WTC11 (cell line): ENCODE measurements around the gene SFRP2.

Source experiments
- CREM ChIP-seq: sonication (generic); formaldehyde crosslinking; IDR thresholded peaks from 2 replicates; pipeline ENCODE4 v1.8.1; 2022; ENCODE audit warnings: mild to moderate bottlenecking, missing genetic modification reagents, moderate library complexity
- CTCF ChIP-seq: fragments of 200-600 bp; IDR thresholded peaks from 2 replicates; pipeline ENCODE4 v1.8.0; 2022; ENCODE audit warnings: antibody characterized with exemption
- ELF4 ChIP-seq: sonication (generic); formaldehyde crosslinking; IDR thresholded peaks from 2 replicates; pipeline ENCODE4 v1.8.1; 2022; ENCODE audit warnings: low read depth, mild to moderate bottlenecking, moderate library complexity, missing genetic modification reagents
- ETV6 ChIP-seq: sonication (generic); formaldehyde crosslinking; IDR thresholded peaks from 2 replicates; pipeline ENCODE4 v1.8.1; 2022; ENCODE audit warnings: mild to moderate bottlenecking, missing genetic modification reagents
- KAT7 ChIP-seq: sonication (generic); formaldehyde crosslinking; IDR thresholded peaks from 2 replicates; pipeline ENCODE4 v1.8.1; 2023; ENCODE audit warnings: missing genetic modification reagents, mild to moderate bottlenecking, borderline replicate concordance
- NR3C1 ChIP-seq: sonication (generic); formaldehyde crosslinking; conservative IDR thresholded peaks from 2 replicates; pipeline ENCODE4 v1.8.1; 2023; ENCODE audit warnings: low read depth, mild to moderate bottlenecking, missing genetic modification reagents
- TP53 ChIP-seq: sonication (generic); formaldehyde crosslinking; IDR thresholded peaks from 2 replicates; pipeline ENCODE4 v1.8.1; 2023; ENCODE audit warnings: mild to moderate bottlenecking, missing genetic modification reagents

- no peak for TF ChIP-seq CTCF
- no peak for TF ChIP-seq TP53 (CRISPR knock-in tag)
- TF ChIP-seq ELF4 (CRISPR knock-in tag) = no peak
- TF ChIP-seq KAT7 = no peak
- no peak for TF ChIP-seq CREM
- TF ChIP-seq NR3C1 (CRISPR knock-in tag) = no peak
- TF ChIP-seq ETV6 (CRISPR knock-in tag) = no peak
Measured at GRCh38 chr4:153794006-153794405, 5.1 kb upstream of the SFRP2 start.
